DMS 273 treated with DMSO at 0.1 percent for 48 hours (cell line): ENCODE results near the gene AS3MT.
"Not testable (repeated sequence)": the region's sequence is repeated elsewhere in the genome, so short reads cannot be mapped to it uniquely, and the experiment has no call there.

Source experiments
- DNase-seq: peaks from one replicate; lab custom pipeline; 2025; lab: John Stamatoyannopoulos, UW

AS3MT gene, protein sequence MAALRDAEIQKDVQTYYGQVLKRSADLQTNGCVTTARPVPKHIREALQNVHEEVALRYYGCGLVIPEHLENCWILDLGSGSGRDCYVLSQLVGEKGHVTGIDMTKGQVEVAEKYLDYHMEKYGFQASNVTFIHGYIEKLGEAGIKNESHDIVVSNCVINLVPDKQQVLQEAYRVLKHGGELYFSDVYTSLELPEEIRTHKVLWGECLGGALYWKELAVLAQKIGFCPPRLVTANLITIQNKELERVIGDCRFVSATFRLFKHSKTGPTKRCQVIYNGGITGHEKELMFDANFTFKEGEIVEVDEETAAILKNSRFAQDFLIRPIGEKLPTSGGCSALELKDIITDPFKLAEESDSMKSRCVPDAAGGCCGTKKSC

DNA sequence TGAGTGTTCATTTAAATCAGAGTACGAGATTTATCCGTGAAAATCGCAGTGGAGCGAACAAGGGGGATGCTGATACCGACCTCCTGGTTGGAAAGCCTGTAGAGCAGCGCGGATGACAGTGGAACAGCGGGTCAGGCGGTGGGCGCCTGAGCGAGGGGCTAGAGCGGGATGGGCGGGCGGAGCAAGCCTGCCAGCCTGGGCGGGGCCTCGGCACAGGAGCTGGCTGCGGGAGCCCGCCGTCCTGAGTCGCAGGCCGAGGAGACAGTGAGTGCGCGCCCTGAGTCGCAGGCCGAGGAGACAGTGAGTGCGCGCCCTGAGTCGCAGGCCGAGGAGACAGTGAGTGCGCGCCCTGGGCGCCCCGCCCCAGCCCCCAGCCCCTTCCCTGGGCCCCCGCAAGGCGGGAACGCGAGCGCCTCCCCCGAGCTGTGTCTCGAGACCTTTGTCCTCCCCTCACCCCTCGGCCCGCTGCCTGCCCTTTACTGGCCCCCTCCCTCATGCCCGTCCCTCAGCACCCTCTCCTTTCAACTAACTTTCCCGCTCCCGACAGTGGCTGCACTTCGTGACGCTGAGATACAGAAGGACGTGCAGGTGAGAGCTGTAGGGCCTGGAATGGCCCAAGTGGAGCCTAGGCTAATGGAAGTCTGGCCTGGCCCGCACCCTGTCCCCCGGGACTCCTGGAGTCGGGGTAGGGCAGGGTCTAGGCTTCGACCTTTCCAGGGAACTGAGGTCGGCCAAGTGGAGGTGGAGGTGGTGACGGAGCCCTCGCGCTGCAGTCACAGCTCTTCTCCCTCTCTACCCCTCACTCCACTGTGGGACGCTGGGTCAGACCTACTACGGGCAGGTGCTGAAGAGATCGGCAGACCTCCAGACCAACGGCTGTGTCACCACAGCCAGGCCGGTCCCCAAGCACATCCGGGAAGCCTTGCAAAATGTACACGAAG lies at the start of gene AS3MT:
AS3MT (plus strand) TSS at position 213 of the 941 bp plus-strand sequence; CDS start at position 336, 123 bp downstream.
- no peak for DNase-seq

DNA sequence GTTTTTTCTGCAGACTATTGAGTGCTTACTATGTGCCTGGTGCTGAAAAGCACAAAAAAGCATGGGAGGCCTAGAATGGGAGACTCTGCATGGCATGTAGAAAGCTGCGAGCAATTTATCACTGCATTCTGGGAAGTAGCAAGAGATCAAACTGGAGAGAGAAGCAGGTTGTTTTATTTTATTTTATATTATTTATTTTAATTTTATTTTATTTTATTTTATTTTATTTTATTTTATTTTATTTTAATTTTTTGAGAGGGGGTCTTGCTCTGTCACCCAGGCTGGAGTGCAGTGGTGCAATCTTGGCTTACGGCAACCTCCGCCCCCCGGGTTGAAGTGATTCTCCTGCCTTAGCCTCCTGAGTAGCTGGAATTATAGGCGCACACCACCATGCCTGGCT lies 49.3 kb upstream of the AS3MT start:
- DNase-seq = not testable (repeated sequence)

DNA sequence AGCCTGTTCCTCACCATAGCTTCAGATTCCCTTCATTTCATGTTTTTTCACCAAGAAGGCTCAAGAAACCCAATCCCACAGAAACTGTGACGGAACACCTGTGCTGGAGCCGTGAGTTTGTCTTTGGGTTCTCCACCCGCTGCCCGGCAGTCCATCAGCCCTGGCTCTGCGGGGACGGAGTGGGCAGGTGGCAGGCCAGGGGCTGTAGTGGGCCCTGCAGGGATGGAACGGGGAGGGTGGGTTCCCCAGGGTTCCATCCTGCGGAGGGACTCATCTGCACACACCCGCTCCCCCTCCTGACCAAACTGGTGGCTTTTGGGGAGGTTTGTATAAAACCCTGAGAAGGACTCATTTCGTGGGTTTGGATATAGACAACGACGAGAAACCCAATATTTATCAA lies 47.0 kb upstream of the AS3MT start:
- no peak for DNase-seq

DNA sequence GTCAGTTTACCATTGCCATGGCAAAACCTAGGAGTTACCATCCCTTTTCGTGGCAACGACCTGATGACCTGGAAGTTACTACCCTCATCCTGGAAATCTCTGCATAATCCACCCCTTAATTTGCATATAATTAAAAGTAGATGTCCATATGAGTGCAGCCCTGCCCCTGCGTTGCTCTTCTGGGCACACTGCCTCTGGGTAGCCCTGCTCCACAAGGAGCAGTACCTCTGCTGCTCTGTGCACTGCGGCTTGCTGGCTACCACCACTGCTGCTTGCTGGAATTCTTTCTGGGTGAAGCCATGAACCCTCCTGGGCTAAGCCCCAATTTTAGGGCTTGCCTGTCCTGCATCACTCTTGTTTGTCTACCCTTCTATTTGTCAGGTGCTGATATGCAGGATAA lies 44.6 kb upstream of the AS3MT start:
- DNase-seq = no peak

DNA sequence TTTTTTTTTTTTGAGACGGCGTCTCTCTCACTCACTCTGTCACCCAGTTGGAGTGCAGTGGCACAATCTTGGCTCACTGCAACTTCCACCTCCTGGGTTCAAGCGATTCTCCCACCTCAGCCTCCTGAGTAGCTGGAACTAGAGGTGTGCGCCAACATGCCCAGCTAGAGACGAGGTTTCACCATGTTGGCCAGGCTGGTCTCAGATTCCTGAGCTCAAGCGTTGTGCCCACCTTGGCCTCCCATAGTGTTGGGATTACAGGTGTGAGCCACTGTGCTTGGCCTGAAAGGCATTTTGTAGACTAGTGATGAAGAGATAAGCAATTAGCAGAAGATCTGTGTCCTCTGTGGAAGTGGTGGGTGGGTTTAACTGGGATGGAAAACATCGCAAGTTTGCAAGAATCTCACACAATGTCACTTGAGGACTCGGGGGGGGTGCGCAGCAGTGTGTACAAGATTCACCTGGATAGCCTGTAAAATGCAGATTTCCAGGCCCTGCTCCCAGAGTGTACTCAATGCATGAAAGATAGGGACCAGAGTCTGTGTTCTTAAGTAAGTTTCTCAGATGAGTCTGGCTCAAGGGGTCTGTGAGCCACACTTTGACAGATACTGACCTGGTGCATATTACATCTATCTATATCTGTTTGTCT lies 43.0 kb upstream of the AS3MT start:
- no peak for DNase-seq

DNA sequence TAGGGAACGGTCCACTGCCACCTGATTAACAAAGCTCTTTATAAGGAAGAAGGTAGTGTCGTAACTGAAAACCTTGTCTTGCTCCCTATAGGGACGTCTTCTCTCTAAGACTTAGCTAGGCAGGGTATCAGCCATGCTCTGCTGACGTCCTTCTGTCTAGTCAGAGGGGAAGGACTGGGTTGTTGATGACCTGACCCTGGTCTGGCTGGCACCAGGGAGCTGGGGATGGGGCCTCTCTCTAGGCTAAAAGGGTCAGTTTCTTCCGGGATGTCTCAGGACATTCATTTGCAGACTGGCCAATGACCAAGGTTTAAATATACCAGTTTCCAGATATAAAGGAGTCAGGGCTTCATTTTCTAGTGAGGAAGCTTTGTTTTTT lies 41.7 kb upstream of the AS3MT start:
- DNase-seq = no peak

DNA sequence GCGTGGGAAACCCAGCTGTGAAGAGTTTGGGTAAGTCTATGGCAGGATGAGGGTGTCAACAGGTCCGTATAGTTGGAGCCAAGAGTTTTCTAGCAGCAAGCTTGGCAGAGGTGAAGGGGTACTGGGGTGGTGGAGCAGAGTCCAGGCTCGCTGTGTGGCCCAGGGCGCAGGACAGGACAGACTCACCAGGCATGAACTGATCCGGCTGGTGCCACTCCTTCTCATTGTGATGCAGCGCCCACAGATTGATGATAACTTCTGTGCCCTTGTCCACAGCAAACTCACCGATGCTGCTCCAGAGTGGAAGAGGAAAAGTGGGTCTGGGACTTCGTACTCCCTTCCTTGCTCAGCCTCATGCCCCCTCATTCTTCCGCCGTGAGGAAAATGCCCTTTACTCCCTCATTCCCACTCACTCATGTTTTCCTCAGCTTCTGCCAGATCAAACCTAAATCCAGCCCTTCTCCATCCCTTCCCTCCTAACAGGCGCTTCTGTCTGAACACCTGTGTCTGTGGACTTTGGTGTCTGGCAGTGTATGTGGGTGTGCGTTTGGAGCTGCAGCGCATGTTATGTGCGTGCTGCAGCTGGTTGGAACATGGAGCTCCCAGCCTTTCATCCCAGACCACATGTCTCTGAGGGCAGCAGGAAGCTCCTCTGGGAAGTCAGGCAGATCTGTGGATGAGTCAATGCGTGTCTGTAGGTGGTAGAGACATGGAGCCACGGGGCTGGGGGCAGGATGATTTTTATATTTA lies 37.8 kb upstream of the AS3MT start:
- no peak for DNase-seq

DNA sequence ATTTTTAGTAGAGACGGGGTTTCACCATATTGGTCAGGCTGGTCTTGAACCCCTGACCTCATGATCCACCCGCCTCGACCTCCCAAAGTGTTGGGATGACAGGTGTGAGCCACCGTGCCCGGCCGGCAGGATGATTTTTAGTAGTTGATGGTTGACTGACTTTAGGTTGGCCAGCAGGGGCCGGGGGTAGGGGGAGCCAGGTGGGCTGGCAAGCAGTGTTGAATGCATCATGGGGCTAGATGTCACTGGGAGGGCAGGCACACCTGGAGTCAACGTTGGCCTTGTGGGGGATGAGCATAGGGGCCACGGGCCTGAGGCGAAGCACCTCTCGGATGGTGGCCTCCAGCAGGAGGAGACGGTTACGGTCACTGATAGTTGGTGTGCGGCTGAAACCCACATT lies 37.0 kb upstream of the AS3MT start:
- no peak for DNase-seq

DNA sequence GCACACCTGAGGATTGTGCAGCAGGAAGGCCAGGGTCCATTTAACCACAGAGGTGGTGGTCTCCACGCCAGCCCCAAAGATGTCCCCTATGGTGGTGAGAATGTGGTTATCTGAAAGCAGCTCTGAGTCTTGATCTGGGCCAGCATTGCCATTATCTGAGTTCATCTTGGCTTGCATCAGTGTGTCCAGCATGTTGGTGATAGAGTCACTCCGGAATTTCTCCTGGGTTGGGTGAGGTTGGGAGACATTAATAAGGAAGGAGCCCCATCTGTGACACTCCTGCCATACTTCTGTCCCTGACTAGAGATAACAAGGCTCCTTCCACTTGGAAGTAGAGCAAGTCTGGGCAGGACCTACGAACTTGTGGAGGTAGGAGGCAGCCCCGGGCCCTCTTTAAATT lies 36.3 kb upstream of the AS3MT start:
- no peak for DNase-seq

DNA sequence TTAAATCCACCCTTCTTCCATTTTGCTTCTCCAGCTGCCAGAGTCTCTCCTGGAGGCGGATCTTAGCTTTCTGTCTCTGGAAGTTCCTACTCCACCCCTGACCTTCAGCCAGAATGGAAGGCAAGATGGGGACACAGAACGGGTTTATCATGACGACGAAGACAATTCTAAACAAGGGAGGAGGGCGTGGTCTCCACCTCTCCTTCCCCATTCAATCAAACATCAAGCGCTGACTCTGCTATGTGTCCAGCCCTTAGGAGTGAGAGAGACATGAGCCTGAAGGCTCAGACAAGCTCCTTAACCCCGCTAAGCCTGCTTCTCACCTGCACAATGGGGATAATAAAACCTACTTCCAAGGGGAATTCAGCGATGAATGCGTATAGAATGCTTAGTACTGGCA lies 35.1 kb upstream of the AS3MT start:
- DNase-seq = no peak

DNA sequence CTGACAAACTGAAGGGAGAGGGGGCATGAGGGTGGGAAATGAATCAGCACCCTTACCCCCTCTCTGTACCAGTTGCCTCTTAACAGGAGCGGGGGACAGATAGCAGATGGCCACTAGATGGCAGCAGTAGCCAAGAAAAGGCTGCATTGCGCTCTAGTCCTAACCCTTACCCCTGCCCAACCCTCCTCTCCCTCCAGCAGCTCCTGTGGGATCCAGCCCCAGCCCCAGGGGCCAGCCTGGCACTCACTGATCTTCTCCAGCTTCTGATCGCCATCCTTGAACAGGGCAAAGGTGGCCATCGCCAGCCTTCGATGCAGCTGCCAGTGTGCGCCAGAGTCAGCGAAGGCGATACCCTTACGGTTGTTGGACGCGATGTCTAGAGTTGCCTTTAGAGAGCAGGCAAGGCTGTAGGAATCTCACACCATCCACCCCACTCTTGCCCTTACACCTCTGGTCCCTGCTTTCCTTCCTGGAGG lies 34.2 kb upstream of the AS3MT start:
- peak; percentile 3 for DNase-seq

DNA sequence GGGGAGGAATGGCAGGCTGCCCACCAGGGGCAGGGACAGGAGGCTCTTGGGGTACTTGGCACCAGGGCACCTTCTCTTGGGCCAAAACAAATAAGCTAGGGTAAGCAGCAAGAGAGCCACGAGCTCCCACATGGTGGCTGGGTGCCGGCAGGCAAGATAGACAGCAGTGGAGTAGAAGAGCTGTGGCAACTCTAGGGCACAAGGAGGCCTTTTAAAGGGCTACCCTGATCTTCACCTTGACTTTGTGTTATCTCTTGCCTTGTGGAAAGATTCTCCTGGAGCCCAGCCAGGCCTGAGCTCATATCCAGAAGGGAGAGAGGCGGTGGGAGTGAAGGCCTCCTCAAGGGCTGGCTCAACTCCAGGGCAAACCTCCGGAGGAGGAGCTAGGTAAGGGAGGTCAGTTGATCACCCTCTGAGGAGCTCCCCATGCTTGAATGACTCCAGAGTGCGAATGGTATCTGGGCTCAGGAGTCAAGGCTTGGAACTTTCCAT lies 32.0 kb upstream of the AS3MT start, which contains the start of gene CYP17A1:
CYP17A1 (minus strand) TSS at position 184 of the 492 bp plus-strand sequence; CDS start at position 132, 52 bp downstream.
- peak; percentile 16 for DNase-seq

DNA sequence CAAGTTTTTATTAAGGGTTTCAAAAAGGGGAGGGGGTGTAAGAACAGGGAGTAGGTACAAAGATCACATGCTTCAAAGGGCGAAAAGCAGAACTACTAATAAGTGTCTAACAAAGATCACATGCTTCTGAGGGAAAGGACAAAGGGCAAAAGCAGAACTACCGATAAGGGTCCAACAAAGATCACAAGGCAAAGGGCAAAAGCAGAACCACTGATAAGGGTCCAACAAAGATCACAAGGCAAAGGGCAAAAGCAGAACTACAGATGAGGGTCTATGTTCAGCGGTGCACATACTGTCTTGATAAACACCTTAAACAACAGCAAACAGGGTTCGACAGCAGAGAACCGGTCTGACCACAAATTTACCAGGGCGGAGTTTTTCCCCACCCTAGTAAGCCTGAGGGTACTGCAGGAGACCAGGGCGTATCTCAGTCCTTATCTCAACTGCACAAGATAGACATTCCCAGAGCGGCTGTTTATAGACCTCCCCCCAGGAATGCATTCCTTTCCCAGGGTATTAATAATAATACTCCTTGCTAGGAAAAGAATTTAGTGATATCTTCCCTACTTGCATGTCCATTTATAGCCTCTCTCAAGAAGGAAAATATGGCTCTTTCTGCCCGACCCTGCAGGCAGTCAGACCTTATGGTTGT lies 30.9 kb upstream of the AS3MT start:
- not testable (repeated sequence) for DNase-seq

DNA sequence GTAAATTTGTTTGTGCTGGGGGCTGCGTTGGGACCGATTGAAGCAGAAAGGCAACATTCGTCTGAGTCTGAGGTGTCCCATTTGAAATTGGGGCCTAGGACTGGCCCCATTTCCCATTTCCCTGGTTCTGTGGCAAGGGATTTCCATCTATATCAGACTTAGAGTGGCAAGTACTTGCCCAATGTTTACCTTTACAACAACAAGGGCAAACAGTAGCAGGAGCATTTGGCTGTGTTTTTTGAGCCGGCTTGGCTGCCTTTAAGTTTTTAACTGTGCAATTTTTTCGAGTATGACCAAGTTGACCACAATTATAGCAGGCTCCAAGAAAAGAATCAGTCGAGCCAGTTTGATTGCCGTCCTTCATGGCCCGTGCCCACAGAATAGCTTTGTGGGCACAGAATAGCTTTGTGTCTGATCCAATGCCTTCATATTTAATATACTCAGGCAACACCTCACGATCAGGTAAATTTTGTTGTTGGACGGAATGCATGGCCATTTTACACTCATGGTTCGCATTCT lies 27.4 kb upstream of the AS3MT start:
- DNase-seq = no peak

DNA sequence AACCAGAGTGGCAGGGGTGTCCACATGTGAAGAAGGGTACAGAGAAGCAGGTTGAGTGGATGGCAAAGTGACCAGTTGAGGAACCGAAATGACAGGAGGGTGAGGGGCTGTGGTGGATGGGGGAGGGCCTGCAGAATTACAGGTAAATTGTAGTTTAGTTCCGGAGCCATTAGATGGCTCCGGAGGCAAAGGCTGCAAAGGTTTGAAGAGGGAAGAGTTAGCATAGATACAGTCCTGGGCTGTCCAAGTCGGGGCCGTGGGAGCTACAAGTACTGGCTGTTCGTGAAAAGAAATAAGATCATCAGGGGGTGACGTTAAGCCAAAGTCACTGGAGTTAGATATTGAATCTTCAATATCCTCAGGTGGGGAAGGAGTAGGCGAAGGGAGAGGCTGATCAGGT lies 26.1 kb upstream of the AS3MT start:
- not testable (repeated sequence) for DNase-seq

DNA sequence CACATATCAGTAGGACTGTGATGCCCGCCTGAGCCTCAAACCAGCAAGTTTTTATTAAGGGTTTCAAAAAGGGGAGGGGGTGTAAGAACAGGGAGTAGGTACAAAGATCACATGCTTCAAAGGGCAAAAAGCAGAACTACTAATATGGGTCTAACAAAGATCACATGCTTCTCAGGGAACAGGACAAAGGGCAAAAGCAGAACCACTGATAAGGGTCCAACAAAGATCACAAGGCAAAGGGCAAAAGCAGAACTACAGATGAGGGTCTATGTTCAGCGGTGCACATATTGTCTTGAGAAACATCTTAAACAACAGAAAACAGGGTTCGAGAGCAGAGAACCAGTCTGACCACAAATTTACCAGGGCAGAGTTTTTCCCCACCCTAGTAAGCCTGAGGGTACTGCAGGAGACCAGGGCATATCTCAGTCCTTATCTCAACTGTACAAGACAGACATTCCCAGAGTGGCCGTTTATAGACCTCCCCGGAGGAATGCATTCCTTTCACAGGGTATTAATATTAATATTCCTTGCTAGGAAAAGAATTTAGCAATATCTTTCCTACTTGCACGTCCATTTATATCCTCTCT lies 25.0 kb upstream of the AS3MT start:
- not testable (repeated sequence) for DNase-seq

DNA sequence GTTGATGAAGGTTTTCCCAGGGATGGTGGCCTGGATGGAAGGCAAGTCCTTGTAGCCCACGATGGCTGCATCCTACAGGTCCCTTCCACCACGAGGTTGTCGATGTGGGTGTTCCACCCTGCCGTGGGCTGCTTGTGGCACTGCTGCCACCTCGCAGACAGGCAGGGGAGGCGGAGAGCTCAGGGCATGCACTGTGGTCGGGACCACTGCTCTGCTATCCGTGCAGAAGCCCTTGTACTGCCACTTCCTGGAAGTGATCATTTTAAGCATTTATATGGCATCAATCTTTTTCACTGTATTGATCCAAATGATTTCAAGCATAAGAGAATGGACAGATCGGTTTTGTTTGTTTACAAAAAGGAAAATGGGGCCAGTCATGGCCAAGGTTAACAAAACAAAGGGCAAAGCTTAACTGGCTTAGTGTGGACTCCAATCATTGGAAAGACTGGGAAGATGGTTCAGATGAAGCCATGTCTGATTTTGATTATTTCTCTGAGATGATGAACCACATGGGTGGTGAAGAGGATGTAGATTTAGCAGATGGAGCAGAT lies 23.8 kb upstream of the AS3MT start:
- no peak for DNase-seq

DNA sequence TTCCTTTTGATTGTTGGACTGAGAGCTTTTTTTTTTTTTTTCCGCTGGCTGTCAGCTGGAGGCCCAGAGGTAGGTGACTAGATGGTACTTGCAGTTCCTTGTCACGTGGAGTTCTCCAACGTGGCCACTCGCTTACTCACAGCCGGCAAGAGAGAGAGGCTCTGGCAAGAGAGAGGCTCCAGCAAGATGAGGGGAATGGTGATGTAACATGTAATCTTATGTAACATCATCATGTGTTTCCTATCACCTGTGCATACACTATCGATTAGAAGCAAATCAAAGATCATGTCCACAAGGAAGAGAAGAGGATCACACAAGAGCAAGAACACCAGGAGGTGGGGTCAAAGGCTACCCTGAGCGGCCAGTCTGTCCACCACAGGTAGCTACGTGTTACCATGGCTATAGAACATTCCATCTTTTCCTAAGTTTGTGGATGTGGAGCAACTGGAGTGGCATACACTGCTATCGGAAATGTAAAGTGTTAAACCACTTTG lies 19.2 kb upstream of the AS3MT start:
- DNase-seq = no peak

DNA sequence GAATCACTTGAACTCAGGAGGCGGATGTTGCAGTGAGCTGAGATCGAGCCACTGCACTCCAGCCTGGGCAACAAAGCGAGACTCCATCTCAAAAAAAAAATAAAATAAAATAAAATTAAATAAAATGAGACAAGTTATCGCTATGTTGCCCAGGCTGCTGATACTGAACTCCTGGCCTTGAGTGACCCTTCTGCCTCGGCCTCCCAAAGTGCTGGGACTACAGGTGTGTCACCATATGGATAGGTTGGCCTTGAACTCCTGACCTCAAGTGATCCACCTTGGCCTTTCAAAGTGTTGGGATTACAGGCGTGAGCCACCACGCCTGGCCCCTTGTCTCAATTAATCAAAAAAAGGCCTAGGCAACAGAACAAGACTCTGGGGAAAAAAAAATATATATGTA lies 16.0 kb upstream of the AS3MT start:
- DNase-seq = not testable (repeated sequence)
